ENCODE data around the gene GALNT2.

DNA sequence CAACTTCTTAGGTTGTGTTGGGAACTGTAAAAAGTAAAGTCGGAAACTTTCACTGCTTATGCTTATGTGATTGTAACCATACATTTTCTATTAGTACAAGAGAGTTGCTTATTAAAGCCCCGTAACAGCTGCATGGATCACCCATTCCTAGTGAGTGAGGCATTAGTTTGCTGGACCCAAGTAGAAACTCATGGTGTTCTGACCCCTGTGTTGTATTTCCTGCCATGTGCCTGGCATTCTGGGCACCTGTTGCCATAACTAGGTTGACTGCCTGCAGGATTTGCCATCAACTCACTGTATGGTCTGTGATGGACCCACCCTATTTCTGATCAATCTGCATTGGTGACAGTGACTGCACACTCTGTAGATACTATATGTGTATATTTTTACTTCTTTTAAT, 186.1 kb downstream of the GALNT2 start:
- TF ChIP-seq, protein P1, sequence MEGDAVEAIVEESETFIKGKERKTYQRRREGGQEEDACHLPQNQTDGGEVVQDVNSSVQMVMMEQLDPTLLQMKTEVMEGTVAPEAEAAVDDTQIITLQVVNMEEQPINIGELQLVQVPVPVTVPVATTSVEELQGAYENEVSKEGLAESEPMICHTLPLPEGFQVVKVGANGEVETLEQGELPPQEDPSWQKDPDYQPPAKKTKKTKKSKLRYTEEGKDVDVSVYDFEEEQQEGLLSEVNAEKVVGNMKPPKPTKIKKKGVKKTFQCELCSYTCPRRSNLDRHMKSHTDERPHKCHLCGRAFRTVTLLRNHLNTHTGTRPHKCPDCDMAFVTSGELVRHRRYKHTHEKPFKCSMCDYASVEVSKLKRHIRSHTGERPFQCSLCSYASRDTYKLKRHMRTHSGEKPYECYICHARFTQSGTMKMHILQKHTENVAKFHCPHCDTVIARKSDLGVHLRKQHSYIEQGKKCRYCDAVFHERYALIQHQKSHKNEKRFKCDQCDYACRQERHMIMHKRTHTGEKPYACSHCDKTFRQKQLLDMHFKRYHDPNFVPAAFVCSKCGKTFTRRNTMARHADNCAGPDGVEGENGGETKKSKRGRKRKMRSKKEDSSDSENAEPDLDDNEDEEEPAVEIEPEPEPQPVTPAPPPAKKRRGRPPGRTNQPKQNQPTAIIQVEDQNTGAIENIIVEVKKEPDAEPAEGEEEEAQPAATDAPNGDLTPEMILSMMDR (IDR thresholded peaks at IDR 0.05): no peak
- TF ChIP-seq POLR2A (IDR thresholded peaks at IDR 0.05): no peak

Data from adrenal gland (tissue), 5 donors.